Fibroblast of mammary gland (primary cell): Measurements from ENCODE around the gene CACHD1.

Experiments
- DNase-seq: peaks from one replicate; pipeline ENCODE4 v3.0.0-alpha.2; 2010; ENCODE audit warnings: low read depth
- H3K4me3 ChIP-seq: 2 replicates; pipeline ENCODE4 v1.5.1; 2011; ENCODE audit warnings: low read depth, mild to moderate bottlenecking, low read length, moderate library complexity; ENCODE audit not compliant: control insufficient read depth
- CTCF ChIP-seq: conservative IDR thresholded peaks from 2 replicates; pipeline ENCODE4 v1.5.1; 2011; ENCODE audit warnings: low read depth, low read length, inconsistent platforms; ENCODE audit not compliant: control insufficient read depth, insufficient read depth

The CACHD1 gene

DNA sequence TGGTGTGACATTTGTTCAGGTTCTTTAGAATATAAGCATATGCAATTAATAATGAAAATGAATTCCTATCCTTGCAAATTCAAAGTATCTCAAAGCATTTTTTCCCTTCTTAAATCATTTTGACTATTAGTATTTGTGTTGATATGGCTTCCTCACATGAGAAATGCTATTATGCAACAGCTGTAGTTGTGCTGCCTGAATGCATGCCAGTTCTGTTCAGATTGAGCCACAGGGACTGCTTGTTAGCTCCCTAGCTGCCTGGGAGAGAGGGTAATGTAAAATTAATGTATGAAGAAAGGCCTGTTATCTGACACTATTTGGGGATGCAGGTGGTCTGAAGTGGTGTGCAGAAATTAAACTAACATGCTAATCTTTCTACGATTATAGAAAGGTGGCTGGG, 45.5 kb downstream of the CACHD1 start:
- peak; percentile 83 for DNase-seq
- H3K4me3 ChIP-seq = no peak overlapping the region
- no peak for TF ChIP-seq CTCF

DNA sequence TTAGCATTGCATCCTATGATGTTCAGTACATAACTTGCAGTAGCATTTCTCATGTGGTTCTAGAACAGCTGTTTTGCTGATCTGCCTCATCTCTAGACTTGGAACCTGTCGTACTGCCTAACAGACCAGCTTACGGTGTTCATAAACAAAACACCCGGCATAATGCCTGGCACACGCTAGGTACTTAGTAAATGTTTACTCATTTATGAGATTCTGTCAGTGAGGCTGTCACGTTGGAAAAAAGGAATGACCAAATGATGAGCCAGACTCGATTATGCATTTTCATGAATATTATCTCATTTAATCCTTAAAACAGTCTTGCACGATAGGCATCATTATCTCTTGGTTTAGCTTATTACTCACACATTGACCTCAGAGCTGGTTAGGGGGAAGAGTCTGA, 46.4 kb downstream of the CACHD1 start:
- DNase-seq = peak; percentile 38
- no peak for TF ChIP-seq CTCF
- H3K4me3 ChIP-seq = no peak overlapping the region

DNA sequence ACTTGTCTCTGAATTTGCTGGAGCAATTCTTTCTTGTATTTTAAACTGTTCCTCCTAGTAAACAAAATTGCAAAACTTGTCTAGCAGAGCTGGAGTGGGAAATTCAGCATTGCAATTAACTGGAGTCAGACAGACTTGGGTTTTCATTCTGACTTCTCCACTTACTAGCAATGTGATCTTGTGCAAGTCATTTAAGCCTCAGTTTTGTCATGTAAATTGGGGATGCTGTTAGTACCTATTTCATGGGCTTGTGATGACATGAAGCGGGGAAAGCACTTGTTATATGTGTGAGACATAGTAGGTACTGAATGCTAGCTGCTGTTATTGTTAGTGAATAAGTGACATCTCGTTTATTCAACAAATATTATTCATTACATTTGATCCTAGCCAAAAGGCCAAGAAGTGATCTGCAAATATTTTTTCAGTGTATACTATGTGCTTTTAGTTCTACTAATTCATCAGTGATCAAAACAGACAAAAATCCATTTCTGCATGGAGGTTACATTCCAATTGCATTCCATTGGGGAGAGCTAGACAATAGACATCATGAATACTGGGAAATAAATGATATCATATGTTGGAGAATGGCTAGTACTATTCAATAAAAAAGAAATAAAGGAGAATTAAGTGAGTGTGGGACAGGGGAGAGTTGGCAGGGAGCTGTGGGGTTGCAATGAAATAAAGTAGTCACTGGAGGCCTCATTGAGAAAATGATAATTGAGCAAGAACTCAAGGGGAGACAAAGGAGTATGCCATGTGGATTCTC, 47.1 kb downstream of the CACHD1 start:
- no peak for TF ChIP-seq CTCF
- peak; percentile 42 for DNase-seq
- H3K4me3 ChIP-seq = no peak overlapping the region

GRCh38 chr1:64517640-64518039, 47.7 kb downstream of the CACHD1 start:
- TF ChIP-seq CTCF = no peak
- no peak for DNase-seq
- no peak overlapping the region for H3K4me3 ChIP-seq

DNA sequence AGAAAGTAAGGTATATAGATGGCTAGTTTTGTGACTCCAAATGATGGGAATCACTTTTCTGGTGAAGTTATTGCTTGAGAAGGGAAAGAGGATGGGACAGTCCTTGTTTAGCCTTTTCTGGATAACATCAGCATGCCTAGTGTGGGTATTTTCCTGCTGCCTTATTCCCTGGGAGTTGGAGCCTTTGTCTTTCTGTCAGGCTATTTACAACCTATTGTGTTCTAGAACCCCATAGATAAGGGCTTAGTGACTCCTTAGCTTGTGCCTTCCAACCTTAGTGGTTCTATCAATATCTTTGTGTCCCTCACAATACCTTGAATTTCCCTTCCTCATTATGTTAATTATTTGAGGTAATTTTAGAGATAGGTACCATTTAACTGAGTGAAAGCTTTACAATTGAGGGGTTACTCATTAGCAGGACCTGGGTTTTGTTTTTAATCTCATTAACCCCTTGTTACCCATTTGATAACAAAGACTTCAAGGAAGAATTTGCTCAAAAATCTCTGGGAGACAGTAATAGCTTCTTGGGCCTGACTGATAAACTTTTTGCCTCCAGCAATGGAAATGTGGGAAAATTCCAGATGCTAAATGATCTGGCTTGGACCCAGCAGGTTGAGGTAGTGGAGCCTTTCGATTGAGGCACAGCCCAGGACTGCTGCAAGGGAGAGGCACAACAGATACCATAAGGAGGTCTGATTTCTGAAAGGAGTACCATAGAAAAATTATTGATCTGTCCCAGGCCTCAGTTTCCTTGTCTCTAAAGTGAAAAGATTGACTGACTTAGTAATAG, 49.0 kb downstream of the CACHD1 start:
- no peak for DNase-seq
- no peak overlapping the region for H3K4me3 ChIP-seq
- TF ChIP-seq CTCF = no peak

- H3K4me3 ChIP-seq = no peak overlapping the region
- DNase-seq = no peak
- no peak for TF ChIP-seq CTCF
Observed at GRCh38 chr1:64519901-64520300, 50.0 kb downstream of the CACHD1 start.

DNA sequence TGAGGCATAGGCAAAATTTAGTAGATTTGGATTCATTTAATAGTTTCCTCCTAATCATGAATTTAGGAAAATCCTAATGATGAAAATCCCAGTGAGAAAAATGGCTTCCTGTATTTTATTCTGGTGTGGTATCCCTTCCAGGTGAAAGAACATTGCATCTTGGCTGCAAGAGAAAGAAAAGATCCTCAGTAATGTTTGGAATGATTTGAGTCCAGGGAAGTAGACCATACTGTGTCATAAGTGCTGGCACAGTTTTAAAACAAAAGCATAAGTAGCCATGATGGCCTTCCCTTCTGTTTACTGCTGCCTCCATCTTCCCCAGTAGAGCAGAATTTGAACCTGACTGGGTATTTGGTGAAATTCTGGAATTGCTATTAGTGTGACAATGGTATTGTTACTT, 52.8 kb downstream of the CACHD1 start:
- TF ChIP-seq CTCF = no peak
- no peak overlapping the region for H3K4me3 ChIP-seq
- no peak for DNase-seq
